NCI-H2029 (cell line): Measurements from ENCODE around the gene E4F1.
"Not testable (repeated sequence)": the region's sequence is repeated elsewhere in the genome, so short reads cannot be mapped to it uniquely, and the experiment has no call there.

ENCODE experiments used
- DNase-seq: peaks from one replicate; lab custom pipeline; 2025; lab: John Stamatoyannopoulos, UW

Gene E4F1

DNA sequence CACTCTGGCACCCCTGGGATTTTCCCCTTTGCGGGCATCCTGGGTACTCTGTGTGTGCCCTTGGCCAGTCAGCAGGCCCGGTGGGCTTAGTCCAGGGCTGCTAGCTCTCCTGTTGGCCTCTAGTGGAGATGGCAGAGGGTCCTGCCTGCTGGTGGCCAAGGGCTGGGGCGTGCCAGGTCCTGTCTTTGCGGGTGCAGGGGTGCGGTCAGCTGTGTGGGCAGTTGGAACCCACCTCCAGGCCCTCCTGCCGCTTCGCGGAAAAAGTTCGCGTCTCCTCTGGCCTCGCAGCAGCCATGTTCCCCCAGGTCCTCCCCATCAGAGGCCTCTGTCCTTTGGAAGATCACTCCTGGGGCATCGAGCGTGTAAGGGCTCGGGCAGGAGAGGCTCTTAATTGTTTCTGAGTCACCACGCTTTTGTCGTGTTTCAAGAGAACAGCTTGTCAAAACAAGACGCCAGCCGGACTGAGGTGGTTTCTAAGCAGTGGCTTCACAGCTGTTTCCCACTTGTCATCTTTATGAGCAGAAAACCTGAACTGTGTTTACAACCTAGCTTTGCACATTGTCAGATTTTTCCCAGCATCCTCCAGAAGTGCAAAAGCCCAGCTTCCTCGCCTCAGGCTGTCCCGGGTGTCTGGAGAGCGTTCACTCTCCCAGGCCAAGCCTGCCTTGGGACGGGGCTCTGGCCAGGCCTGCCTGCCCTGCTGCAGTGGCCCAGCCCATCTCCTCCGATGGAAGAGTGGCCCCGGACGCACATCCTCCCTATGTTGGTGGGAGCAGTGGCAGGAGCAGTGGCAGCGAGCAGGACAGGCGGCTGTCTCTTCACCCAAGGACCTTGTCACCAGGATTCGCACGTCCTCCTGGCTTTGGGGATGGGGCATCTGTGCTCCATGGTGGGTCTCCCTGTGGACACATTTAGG lies 7.9 kb downstream of the E4F1 start:
- peak; percentile 51 for DNase-seq

DNA sequence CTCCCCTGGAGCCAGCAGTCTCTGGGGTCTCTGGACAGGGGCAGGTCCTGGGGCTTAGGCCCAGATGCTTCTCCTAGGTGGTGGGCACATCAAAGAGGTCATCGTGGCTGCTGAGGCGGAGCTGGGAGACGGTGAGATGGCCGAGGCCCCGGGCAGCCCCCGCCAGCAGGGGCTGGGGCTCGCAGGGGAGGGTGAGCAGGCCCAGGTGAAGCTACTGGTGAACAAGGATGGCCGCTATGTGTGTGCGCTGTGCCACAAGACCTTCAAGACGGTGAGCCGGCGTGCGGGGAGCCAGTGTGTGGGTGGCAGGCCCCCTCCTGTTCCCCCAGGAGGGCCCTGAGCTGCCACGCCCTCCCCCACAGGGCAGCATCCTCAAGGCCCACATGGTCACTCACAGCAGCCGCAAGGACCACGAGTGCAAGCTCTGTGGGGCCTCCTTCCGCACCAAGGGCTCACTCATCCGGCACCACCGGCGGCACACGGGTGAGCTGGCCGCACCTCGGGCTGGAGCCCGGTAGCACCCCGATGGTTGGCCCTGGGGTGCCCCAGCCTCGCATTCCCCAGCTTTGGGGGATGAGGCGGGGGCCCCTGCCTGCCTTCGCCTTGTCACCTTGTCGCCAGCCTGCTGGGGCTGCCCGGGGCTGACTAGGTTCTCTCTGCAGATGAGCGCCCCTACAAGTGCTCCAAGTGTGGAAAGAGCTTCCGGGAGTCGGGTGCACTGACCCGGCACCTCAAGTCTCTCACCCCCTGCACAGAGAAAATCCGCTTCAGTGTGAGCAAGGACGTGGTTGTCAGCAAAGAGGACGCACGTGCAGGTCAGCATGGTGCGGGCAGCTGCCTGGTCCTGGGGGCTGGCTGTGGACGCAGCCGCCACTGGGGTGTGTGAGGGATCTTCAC lies 9.0 kb downstream of the E4F1 start:
- no peak for DNase-seq

DNA sequence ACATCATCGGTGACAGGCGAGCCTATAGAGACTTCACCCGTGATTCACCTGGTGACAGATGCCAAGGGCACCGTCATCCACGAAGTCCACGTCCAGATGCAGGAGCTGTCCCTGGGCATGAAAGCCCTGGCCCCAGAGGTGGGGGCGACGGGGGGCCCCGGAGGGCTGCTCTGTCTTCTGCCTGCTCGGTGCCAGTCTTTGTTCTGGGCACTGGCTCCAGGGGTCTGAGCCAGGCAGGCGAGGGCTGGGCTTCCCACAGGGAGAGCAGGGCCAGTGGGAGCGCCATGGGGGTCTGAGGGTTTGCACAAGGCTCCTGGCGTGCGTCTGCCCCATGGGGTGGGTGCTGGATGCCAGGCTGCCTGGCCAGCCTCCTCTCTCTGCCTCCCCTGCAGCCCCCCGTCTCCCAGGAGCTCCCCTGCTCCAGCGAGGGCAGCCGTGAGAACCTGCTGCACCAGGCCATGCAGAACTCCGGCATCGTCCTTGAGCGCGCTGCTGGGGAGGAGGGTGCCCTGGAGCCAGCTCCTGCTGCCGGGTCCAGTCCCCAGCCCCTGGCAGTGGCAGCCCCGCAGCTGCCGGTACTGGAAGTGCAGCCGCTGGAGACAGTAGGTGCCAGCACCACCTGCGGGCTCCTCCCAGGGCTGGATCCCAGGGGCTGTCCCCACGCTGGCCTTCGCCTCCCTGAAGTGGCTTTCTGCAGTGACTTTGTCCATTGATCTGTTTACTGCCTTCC lies 9.8 kb downstream of the E4F1 start:
- no peak for DNase-seq

DNA sequence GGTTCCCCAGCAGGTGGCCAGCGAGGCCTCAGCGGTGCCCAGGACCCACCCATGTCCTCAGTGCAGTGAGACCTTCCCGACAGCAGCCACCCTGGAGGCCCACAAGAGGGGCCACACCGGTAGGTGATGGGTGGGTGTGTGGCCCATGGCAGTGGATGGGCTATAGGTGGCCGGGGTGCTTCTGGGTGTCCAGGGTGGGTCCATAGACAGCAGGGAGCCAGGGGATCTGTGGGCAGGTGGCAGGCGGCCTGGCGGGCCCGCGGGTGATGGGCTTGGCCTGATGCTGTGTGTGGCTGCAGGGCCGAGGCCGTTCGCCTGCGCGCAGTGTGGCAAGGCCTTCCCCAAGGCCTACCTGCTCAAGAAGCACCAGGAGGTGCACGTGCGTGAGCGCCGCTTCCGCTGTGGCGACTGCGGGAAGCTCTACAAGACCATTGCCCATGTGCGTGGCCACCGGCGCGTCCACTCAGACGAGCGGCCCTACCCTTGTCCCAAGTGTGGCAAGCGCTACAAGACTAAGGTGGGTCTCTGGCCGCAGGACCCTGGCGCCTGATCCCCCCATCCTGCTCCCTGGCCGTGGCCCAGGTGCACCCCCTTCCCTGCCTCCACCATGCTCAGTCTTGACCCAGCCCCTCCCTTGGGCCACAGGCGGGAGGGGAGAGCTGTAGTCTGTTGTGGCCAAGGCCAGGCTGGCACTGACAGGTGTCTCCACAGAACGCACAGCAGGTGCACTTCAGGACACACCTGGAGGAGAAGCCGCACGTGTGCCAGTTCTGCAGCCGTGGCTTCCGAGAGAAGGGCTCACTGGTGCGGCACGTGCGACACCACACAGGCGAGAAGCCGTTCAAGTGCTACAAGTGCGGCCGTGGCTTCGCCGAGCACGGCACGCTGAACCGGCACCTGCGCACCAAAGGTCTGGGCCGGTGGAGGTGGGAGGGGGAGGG lies 10.8 kb downstream of the E4F1 start:
- peak; percentile 95 for DNase-seq

DNA sequence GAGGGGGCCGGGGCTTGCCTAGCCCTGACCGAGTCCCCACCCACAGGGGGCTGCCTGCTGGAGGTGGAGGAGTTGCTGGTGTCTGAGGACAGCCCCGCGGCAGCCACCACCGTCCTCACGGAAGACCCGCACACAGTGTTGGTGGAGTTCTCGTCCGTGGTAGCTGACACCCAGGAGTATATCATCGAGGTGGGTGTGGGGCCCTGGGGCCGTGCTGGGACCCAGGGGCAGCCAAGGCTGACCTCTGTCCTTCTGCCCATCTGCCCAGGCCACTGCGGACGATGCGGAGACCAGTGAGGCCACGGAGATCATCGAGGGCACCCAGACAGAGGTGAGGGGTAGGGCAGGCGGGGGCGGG lies 11.4 kb downstream of the E4F1 start:
- no peak for DNase-seq

DNA sequence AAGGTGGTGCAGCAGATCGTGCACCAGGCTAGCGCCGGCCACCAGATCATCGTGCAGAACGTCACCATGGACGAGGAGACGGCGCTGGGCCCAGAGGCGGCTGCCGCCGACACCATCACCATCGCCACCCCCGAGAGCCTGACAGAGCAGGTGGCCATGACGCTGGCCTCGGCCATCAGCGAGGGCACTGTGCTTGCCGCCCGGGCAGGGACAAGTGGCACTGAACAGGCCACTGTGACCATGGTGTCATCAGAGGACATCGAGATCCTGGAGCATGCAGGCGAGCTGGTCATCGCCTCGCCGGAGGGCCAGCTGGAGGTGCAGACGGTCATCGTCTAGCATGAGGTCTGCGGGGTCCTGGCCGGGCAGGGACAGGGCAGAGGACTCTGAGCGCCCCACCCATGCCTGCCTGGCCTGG lies 11.9 kb downstream of the E4F1 start:
- DNase-seq = no peak

DNA sequence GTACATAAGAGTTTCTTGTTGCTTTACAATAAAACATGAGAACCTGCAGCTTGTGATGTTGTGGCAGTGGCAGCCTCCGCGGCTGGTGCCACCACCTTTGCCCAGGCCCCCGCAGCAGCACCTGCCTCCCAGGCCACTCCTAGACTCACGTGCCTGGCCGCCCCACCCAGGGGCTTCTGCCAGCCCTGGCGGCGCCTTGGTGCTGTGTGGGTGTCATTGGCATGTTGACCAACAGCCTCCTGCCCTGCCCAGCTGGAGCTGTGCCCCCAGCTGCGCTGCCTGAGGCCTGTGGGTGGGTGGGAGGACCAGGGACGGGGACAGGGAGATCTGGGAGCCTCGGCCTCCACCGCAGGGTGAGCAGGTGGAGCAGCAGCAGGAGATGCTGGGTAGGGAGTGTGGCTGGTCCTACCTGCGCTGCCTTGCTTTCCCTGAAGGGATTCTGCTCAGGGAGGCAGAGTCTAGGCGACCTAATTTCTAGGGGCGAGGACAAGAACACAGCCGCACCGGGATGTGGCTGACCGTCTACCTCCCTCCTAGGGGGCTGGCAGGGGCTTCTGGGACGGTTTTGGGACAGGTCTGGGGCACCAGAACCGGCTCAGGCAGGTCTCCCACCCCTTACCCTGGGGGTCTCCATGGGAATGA lies 12.4 kb downstream of the E4F1 start:
- peak; percentile 29 for DNase-seq

DNA sequence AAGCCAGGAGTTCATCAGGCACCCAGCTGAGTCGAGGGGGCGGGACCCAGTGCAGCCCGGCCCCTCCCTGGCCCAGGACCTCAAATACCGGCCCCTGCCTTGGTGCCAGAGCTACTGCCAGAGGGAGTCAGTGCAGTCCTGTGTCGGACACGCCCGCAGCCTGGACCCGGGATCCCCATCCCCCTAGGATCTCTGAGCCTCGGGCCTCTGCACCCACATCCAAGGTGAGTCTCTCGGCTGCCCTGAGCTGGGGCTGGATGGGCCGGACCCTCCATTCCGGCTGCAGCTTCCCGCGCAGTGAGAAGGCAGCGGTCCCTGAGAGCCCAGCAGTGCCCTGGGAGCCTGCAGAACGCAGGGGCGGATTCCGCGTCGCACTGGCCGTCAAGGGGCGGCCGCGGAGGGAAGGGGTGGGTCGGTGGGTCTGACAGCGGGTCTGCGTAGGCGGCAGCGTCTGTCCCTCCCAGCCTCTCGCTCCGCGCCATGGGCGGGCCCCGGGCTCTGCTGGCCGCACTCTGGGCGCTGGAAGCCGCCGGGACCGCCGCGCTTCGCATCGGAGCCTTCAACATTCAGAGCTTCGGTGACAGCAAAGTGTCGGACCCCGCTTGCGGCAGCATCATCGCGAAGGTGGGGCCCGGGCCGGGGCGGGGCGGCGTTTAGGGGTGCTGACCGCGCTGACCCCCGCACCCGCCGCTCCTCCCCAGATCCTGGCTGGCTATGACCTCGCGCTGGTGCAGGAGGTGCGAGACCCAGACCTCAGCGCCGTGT lies 13.1 kb downstream of the E4F1 start, which contains the start of gene DNASE1L2:
Gene DNASE1L2 (plus strand): TSS at position 108 of the 765 bp plus-strand sequence. CDS start 373 bp downstream, at position 481.
- DNase-seq = no peak

DNA sequence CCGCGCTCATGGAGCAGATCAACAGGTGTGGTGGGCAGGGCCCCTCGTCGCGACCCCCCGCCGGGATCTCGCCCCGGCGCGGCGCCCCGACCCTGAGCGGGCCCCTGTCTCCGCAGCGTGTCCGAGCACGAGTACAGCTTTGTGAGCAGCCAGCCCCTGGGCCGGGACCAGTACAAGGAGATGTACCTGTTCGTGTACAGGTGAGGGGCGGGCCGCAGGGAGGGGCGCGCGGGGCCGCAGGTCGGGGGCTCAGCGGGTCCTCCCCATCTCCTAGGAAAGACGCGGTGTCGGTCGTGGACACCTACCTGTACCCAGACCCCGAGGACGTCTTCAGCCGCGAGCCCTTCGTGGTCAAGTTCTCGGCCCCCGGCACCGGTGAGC lies 13.7 kb downstream of the E4F1 start:
- DNase-seq = no peak

DNA sequence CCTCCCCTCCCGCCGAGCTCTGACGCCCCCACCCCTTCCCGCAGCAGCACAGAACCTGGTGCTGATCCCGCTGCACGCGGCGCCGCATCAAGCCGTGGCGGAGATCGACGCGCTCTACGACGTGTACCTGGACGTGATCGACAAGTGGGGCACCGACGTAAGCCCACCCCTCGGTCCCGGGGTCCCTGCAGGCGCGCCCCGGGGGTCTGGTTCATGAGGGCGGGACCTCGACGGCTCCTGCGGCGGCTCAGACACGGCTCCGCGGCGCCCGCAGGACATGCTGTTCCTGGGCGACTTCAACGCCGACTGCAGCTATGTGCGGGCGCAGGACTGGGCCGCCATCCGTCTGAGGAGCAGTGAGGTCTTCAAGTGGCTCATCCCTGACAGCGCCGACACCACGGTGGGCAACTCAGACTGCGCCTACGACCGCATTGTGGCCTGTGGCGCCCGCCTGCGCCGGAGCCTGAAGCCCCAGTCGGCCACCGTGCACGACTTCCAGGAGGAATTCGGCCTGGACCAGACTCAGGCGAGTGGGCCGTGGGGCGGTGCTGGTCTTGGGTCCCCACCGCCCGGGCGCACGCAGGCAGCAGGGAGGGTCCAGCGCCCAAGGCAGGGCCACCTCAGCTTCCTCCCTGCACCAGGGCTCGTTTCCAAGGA lies 14.2 kb downstream of the E4F1 start:
- no peak for DNase-seq

DNA sequence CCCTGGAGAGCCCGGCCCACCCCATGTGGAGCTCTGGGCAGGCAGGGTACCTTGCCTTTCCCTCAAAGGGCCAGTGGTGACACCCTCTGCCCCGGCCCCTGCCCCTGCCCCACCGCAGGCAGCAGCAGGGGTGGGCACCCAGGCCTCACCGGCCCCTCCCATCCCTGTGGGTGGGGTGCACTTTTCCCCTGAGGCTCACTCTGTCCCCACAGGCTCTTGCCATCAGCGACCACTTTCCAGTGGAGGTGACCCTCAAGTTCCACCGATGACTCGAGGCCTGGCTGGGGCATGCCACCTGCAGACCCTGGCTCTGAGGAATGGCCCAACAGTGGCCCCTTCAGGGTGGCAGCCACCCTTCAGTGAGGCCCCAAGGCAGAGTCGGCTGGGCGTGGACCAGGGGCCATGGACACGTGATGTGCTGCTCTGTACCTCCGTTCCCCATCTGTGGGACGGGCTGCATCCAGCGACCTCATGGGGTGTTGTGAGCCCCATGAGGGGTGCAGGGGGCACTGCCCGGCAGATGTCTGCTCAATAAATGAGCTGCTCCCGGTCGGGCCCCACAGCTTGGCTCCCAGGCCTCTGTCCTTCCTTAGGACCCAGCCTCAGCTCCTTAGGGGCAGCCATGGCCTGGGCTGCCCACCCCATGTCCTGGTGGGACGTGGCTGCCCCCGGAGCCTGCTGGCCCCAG lies 14.9 kb downstream of the E4F1 start:
- DNase-seq = no peak

DNA sequence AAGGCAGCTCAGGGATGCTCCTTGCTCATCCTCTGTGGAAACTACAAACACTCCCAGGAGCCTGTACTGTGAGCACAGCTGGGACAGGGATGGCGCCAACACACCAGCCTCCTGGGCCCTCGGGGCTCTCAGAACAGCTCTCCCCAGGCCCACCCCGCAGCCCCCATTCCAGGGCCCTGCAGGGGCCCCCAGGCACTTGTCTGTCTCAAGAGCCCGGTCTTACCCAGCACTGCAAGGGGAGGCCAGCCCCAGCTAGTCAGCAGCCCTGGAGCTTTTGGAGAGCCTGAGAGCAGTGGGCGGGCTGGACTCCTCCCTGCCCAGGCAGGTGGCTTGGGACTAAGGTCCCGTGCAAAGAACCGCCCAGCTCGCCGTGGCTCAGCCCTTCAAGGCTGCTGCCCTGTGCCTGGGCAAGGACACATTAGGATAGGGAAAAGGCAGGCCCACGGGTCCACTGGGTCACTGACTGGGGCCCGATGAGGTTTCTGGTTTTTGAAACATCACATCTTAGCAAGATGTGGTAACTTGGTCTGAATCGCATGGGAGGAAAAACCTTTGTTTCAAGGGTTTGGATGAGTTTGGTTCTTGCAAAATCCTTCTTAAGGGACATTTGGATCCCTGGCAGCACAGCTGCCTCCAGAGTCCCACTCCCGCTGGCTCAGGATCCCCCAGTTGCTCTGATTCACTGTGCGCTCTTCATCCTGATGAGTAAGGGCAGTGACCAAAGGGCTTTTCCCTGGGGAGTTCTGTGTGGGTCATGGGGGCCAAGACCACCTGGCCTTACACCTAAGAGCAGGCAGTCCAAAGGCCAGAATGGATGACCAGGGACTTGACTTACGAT lies 15.7 kb downstream of the E4F1 start:
- DNase-seq = no peak

DNA sequence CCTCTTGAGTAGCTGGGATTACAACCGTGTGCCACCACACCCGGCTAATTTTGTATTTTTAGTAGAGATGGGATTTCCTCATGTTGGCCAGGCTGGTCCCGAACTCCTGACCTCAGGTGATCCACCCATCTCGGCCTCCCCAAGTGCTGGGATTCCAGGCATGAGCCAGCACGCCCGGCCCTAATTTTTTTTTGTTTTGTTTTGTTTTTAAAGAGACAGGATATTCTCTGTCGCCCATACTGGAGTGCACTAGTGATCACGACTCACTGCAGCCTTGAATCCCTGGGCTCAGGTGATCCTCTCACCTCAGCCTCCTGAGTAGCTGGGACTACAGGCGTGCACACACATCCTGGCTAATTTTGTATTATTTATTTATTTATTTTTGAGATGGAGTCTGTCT lies 16.9 kb downstream of the E4F1 start:
- not testable (repeated sequence) for DNase-seq

DNA sequence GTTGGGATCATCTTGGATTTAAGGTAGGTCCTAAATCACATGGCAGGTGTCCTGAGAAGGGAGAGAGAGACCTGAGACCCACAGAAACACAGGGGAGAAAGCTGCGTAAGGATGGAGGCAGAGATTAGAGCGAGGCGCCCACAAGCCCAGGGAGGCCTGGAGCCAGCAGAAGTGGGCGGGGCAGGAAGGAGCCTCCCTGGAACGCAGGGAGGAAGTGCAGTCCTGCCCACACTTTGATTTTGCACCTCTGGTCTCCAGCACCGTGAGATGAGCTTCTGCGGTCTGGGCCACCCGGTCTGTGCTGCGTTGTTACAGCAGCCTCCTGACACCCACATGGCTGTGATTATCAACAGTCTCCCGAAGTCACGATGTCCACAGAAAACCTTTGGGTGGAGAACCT lies 19.2 kb downstream of the E4F1 start:
- DNase-seq = no peak

DNA sequence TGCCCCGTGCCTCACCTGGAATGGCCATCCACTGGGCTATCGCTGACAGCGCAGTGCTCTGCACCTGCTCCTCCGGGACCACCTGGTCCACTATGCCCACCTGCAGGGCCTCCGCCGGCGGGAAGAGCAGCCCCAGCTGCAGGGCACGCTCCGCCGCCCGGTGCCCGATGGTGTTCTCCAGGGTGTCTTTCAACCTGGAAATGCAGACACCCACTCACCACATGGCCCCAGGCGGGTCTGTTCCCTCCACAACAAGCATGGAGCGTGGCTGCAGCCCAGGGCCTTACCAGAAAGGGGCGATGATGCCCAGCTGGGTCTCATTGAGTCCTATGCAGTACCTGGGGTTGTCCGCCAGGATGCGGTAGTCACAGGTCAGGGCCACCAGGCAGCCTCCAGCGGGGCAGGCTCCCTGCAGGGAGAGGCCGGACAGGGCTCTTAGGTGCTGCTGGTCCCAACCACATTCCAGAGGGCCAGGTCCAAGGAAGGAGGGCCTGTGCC lies 19.7 kb downstream of the E4F1 start:
- DNase-seq = no peak

DNA sequence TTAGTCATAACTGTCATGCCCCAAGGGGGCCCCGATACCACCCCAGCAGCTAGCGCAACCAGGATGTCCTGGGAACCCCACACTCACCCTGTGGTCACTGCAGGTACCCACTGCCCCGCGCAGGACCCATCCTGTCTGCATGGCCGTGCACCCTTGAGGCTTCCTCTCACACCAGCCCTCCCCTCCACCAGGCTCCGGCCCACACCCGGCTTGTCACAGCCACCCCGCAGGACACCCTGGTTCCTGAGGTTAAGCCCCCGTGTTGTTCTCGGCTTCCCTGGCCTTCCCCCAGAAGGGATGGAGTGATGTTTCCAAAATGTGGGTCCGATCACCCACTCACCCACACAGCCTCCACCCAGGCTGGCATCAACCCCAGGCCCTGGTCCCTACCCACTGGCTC lies 20.4 kb downstream of the E4F1 start:
- no peak for DNase-seq

DNA sequence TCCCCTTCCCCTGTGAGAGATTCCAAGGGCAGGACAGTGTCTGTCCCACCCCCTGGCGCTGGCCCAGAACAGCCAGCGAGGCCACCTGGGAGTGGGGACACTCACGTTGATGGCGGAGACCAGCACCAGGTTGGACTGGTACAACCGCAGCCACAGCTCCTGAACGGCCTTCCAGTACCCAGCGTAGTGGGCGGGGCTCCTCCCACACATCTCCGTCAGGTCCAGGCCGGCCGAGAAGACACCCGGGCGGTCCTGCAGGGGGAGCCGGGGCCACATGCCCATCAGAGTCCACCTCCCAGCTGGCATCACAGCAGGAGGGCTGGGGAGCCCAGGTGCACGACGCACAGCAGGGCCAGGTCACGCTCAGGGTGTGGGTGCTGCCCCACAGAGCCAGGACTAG lies 20.9 kb downstream of the E4F1 start:
- DNase-seq = no peak
